HG03457 (cell line): ENCODE data around the gene LTF.
"Not testable (repeated sequence)": the region's sequence is repeated elsewhere in the genome, so short reads cannot be mapped to it uniquely, and the experiment has no call there.

ENCODE experiments used
- ATAC-seq: cut with Tn5 transposase; IDR thresholded peaks from one replicate; pipeline ENCODE4 v1.9.1; 2021; ENCODE audit warnings: moderate number of reproducible peaks; ENCODE audit not compliant: unreplicated experiment

Gene LTF

DNA sequence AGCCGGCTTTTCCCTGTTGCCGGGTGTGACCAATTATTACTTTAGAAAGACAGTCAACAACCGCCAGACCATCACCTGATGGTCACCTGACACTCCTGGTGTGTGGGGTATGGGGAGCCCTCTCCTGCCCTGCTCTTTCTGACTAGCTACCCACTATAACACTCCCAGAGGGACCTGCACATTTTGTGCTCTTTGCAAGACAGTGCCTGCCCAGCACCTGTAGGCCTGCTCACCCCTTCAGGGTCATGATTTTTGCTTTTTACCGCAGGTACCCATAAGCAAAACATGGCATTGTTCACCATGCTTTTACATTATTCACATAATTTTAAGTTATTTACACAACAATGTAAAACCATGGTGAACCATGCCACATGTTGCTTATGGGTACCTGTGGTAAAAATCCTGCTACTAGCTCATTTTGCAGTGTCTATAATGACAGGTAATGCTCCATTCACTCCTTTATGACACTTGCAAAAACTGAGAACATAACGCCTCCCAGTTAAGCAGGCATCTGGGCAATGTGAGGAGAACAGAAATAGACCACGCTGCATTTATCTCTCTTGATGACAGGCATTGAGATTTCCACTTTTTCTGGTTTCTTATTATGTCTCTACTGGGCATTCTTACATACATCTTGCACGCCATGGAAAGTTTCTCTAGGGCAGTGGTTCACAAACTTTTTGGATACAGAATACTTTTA is 47.7 kb downstream of the LTF start:
- ATAC-seq: no peak

DNA sequence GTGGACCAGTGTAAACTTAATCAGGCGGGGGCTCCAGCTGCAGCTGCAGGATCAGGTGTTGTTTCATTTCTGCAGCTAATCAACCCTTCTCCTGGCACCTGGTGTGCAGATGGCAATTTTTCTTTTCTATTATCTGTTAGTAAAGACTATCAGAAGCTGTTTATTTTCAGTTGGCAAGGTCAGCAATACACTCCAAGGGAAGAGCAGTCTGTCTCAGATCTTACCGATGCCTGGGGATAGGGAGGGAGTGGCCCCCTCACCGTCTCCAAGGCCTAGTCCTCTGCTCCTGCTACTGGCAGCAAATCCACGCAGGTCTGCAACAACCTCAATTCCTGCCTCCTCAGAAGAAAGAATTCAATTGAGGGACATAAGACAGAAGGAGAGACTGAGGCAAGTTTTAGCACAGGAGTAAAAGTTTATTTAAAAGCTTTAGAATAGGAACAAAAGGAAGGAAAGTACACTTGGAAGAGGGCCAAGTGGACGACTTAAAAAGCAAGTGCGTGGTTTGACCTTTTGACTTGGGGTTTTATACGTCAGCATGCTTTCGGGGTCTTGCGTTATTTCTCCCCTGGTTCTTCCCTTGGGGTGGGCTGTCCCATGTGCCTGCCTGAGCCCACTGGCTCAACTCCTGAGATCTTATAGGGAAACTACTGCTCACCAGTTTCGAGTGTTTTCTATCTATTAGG is 48.4 kb downstream of the LTF start:
- ATAC-seq: no peak

DNA sequence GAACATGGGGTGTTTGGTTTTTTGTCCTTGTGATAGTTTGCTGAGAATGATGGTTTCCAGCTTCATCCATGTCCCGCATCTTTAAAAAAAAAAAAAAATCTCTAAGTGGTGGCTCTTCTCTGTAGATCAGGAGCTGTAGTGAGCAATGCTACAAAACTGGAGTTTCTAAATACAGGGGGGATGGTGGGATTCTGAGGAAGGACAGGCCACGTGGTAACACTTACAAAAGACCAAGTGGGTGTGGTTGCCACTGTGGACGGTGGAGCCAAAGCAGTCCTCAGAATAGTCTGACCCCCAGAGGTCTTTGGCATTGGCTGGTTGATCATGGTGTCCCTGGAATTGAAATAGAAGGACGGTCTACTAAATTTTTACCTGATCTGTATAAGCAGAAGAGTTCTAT is 50.0 kb downstream of the LTF start:
- ATAC-seq: no peak

DNA sequence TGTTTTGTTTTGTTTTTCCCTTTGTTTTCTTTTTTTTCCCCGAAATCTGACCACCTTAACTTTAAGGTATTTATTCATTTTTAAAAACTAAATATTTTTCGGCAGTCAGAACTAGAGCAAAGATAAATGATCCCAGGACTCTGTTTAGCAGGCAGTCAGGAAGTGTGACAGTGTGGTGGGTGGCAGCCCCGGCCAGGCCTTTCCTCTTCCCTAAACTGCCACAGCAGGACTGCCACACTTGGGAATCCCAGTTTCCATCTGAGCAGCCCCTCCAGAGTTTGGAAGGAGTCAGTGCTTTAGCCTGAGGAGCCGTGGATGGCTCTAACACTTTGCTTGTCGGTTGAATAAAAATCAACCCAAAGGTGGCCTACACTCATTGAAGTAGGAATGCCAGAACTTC is 50.8 kb downstream of the LTF start:
- no peak for ATAC-seq

GRCh38 chr3:46412786-46413298 is 51.9 kb downstream of the LTF start:
- ATAC-seq: no peak

- no peak for ATAC-seq
Observed at GRCh38 chr3:46411271-46411670, 53.4 kb downstream of the LTF start.

GRCh38 chr3:46410669-46411068 is 54.0 kb downstream of the LTF start:
- no peak for ATAC-seq

DNA sequence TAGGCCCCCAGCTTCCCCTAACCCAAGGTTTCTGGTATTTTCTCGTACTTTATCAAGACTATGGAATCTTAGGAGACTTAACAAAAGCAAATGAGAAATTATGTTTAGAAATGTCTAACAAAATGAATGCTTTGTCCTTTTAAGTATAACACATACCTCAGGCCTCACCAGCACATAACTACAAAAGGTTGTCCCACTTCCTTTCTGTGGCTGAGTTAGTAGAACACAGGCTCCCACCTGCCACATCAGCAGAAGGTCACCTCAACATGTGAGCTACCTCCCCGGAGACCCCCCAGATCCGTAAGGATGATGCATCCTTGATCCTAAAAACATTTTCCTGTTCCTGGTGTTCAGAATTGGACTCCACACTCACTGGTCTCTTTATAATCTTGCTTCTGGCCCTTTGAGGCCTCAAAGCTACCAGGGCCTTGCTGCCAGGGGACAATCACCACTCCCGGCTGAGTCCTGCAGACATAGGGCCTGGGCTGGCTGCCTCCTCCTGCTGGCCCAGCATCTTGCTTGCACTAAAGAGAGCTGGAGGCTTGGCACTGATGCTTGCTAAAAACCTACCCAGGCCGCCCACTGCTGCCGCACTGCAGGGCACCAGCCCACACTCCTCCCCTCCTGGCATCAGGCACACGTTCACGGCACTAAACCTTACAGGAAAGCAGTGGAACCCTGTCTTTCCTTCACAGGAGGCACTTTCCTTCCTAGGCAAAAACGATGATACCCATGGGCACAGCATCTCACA is 54.8 kb downstream of the LTF start:
- ATAC-seq: no peak

DNA sequence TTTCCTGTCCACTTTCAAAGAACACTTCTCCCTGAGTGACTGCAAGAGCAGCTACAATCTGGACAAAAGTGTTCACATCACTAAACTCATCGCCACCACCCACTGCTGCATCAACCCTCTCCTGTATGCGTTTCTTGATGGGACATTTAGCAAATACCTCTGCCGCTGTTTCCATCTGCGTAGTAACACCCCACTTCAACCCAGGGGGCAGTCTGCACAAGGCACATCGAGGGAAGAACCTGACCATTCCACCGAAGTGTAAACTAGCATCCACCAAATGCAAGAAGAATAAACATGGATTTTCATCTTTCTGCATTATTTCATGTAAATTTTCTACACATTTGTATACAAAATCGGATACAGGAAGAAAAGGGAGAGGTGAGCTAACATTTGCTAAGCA is 55.9 kb downstream of the LTF start:
- no peak for ATAC-seq

DNA sequence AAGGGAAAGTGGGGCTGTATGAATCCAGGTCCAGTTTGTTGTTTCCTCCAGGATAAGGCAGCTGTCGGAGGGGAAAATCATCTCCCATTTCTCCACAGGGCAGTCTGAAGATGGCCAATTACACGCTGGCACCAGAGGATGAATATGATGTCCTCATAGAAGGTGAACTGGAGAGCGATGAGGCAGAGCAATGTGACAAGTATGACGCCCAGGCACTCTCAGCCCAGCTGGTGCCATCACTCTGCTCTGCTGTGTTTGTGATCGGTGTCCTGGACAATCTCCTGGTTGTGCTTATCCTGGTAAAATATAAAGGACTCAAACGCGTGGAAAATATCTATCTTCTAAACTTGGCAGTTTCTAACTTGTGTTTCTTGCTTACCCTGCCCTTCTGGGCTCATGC is 56.7 kb downstream of the LTF start:
- ATAC-seq: no peak

- no peak for ATAC-seq
Observed at GRCh38 chr3:46406788-46407611, 57.7 kb downstream of the LTF start, which contains the start of the genes CCR5AS and CCRL2. CCR5AS (minus strand) TSS chr3:46407066. CCRL2 (plus strand) TSS chr3:46407259; CDS start chr3:46408080, 821 bp downstream.

GRCh38 chr3:46406443-46406787 is 58.3 kb downstream of the LTF start:
- no peak for ATAC-seq

DNA sequence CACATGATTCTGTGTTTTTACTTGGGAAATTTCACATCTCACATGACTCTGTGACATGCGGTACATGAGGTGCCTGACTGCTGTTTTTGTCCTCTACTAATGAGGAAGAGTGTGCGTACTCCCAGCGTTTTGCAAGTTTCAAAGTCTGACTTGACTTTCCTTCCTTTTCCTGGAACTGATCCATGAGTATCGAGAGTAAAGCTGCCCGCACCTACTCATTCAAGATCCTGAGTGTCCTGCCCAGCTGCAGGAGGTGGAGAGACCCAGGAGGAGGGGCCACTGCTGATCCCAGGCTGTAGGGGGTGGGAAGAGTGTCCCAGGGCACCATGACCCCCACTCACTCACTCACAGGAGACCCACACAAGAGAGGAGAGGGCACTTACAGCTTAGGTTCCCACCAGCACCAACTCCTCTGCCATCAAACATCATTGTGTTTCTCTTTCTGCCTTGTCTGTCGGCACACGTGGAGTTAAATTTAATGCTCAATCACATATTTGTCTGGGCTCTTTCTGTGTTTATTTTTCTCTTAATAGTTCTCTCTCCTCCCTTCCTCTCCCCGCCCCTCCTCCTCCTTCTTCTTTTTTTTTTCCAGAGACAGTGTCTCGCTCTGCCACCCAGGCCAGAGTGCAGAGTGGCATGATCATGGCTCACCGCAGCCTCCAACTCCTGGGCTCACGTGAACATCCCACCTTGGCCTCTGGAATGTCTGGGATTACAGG is 59.2 kb downstream of the LTF start:
- ATAC-seq: no peak

GRCh38 chr3:46402902-46403301 is 61.8 kb downstream of the LTF start:
- ATAC-seq: not testable (repeated sequence)

- ATAC-seq: no peak
Observed at GRCh38 chr3:46401579-46401978, 63.1 kb downstream of the LTF start.

GRCh38 chr3:46400846-46401245 is 63.9 kb downstream of the LTF start:
- no peak for ATAC-seq

GRCh38 chr3:46400000-46400734 is 64.5 kb downstream of the LTF start:
- no peak for ATAC-seq

DNA sequence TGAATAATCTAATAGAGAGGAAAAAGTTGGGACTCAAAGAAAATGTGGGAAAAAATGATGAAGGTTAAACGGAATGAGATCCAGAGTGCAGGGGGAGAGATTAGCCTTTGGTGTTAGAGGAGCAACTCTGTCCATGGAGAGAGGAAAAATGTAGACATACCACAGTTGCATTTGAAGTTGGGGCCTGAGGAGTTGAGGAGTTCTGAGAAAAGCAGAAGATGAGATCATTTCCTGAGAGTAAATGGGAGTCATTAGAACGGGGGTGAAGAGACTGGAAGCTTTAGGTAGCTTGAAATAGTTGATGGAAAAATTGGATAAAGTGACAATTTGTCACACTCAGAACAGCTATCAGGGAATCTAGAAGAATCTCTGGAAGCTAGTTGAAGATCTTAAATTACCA is 65.1 kb downstream of the LTF start:
- ATAC-seq: no peak

- ATAC-seq: no peak
Observed at GRCh38 chr3:46399098-46399497, 65.6 kb downstream of the LTF start.
